SK-N-MC (cell line): Measurements from ENCODE around the gene ABCC6.

ENCODE experiments used
- EZH2 ChIP-seq: fragments of 200-600 bp; sonication (generic); IDR thresholded peaks from one replicate; pipeline ENCODE4 v1.6.1; 2017; ENCODE audit warnings: antibody characterized with exemption
- FOXP2 ChIP-seq: optimal IDR thresholded peaks from 2 replicates; pipeline ENCODE3; 2011; ENCODE audit warnings: mild to moderate bottlenecking, moderate library complexity; ENCODE audit not compliant: insufficient read depth; ENCODE audit errors: extremely low read length, control extremely low read depth
- POLR2AphosphoS5 ChIP-seq: IDR thresholded peaks from 2 replicates; pipeline ENCODE4 v1.6.1; 2012; ENCODE audit warnings: mild to moderate bottlenecking, low read depth, low read length, borderline replicate concordance

GRCh38 chr16:16185095-16185494, 38.2 kb downstream of the ABCC6 start:
- TF ChIP-seq POLR2AphosphoS5 (no peak), EZH2 (no peak), FOXP2 (no peak)
